Esophagus squamous epithelium (tissue), 5 donors: ENCODE measurements around the gene HSFX4. TPM values are rescaled to one million over a fixed set of nuclear protein-coding genes. Genes with fewer than 3 reads are reported as not detected.

ENCODE experiments used
- DNase-seq: peaks from one replicate; lab custom pipeline; 2025; lab: John Stamatoyannopoulos, UW
- H3K27ac ChIP-seq, 4 donors: fragments of 200-600 bp; sonication (generic); one replicate each; pipeline ENCODE4 v1.5.1; 2016 to 2019; ENCODE audit warnings: mild to moderate bottlenecking in 1 of 4
- H3K27me3 ChIP-seq, 4 donors: fragments of 200-600 bp; sonication (generic); 1 replicate in 3 of 4; 2 replicates in 1 of 4; pipeline versions ENCODE4 v1.5.1 to v1.6.0; 2017 to 2021; ENCODE audit warnings: antibody characterized with exemption in 1 of 4
- H3K36me3 ChIP-seq, 3 donors: fragments of 200-600 bp; sonication (generic); one replicate each; pipeline ENCODE4 v1.5.1; 2016 to 2019
- H3K4me1 ChIP-seq, 3 donors: fragments of 200-600 bp; sonication (generic); one replicate each; pipeline ENCODE4 v1.5.1; 2017 to 2019
- H3K4me3 ChIP-seq, 4 donors: fragments of 200-600 bp; sonication (generic); 1 replicate in 3 of 4; 2 replicates in 1 of 4; pipeline ENCODE4 v1.5.1; 2016 to 2019; ENCODE audit warnings: mild to moderate bottlenecking in 2 of 4, moderate library complexity in 1 of 4
- H3K9me3 ChIP-seq, 3 donors: fragments of 200-600 bp; sonication (generic); one replicate each; pipeline ENCODE4 v1.5.1; 2016 to 2019
- CTCF ChIP-seq, 6 experiments: fragments of 450-650 bp in 4 of 6; fragments of 200-600 bp in 2 of 6; sonication (generic) in 2 of 6; IDR thresholded peaks; one replicate each; pipeline ENCODE4 v1.5.1; 2016 to 2019; ENCODE audit warnings: antibody characterized with exemption in 6 of 6, mild to moderate bottlenecking in 4 of 6, moderate library complexity in 4 of 6
- POLR2A ChIP-seq, 4 donors: fragments of 450-650 bp; IDR thresholded peaks; one replicate each; pipeline ENCODE4 v1.6.1; 2017; ENCODE audit warnings: antibody characterized with exemption in 4 of 4, mild to moderate bottlenecking in 4 of 4, moderate library complexity in 3 of 4
- WGBS, 2 donors: methylation state at CpG; one replicate each; pipeline ENCODE4 v1.1.5; 2018; 5-methylcytosine and 5-hydroxymethylcytosine counted together
- intact Hi-C: fragments of 100-400 bp; cut with DNase I; formaldehyde crosslinking; loops from one replicate; pipeline ENCODE4 v1.15.0; 2022
- total RNA-seq, 4 donors: library from RNA; depleted of rRNA; stranded (reverse); fragments of >200 nt; gene quantifications; one replicate each; pipeline ENCODE4 v1.1.0, GENCODE V29; 2016
- donor health status: DM: yes; HTN: yes; CAD: no.

The HSFX4 gene
- total RNA-seq, 4 donors from 2014 or later, result not detected

DNA sequence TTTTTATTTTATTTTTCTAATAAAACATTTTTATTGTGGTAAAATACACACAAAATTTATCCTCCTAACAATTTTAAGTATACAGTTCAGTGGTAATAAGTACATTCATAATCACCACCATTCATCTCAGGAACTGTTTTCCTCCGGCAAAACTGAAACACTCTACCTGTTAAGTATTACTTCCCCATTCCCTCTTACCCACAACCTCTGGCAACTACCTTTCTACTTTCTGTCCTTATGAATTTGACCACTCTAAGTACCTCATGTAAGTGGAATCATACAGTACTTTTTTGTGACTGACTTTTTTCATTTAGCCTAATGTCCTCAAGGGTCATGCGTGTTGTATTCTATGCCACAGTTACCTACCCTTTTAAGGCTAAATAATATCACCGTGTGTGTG, 21.1 kb upstream of the HSFX4 start:
- TF ChIP-seq POLR2A (IDR thresholded peaks at IDR 0.05), result no peak
- TF ChIP-seq CTCF (IDR thresholded peaks at IDR 0.05), result no peak
- no peak overlapping the region for H3K4me3 ChIP-seq
- H3K4me1 ChIP-seq, result no peaks in the 10 kb centered on the region
- no peaks in the 10 kb centered on the region for H3K9me3 ChIP-seq
- no peak overlapping the region for H3K27ac ChIP-seq
- 86 to 90% methylated on average over 3 of the region's 3 CpGs for WGBS, 2 donors
- no peaks in the 10 kb centered on the region for H3K36me3 ChIP-seq
- no peaks in the 10 kb centered on the region for H3K27me3 ChIP-seq
- DNase-seq, result no peak
- intact Hi-C loops, result no loop called here

- intact Hi-C loops, result no loop called here
Observed at GRCh38 chrX:149908727-149909126, 20.6 kb upstream of the HSFX4 start.

DNA sequence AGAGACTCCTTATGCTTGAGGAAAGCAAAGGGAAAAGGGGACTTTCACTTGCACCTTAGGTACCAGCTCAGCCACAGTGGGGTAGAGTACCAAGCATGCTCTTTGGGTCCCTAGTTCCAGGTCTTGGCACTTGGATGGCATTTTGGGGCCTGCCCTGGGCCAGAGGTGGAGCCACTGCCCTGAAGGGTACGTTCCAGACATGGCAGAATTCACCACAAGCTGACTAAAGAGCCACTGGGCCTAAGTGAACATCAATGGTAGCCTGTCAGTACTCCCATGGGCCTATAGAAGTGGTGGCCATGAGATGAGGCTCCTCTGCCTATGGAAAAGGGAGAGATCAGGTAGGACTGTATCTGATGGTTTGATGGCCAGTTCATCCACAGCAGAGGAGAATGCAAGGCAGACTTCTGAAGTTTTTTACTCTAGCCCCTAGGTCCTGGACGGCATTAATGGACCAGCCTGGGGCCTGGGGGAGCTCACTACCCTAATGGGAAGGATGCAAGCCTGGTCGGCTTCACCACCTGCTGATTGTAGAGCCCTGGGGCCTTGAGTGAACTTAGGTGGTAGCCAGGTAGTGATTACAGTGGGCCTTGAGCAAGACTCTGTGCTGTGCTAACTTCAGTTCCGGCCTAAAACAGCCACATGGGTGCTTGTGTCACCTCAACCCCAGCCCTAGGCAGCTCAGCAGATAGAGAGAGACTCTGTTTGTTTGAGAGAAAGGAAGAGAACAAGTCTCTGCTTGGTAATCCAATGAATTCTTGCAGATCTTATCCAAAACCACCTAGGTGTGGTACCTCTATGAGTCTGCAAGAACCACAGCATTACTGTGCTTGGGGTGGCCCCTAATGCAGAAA, 19.8 kb upstream of the HSFX4 start:
- no peaks in the 10 kb centered on the region for H3K27me3 ChIP-seq
- DNase-seq, result no peak

More at GRCh38 chrX:149908727-149909126, 20.6 kb upstream of the HSFX4 start:
- Histone ChIP-seq H3K4me3 (no peak overlapping the region), H3K4me1 (no peaks in the 10 kb centered on the region), H3K27me3 (no peaks in the 10 kb centered on the region), H3K36me3 (no peaks in the 10 kb centered on the region), H3K27ac (no peak overlapping the region), H3K9me3 (no peaks in the 10 kb centered on the region)
- no peak for DNase-seq
- TF ChIP-seq POLR2A (IDR thresholded peaks at IDR 0.05) (no peak), CTCF (IDR thresholded peaks at IDR 0.05) (no peak)

GRCh38 chrX:149910178-149910695, 19.1 kb upstream of the HSFX4 start:
- no peak for DNase-seq
- 80 to 96% methylated on average over 9 of the region's 9 CpGs for WGBS, 2 donors

More for the DNA sequence above, 19.8 kb upstream of the HSFX4 start:
- Histone ChIP-seq H3K9me3 (no peaks in the 10 kb centered on the region), H3K4me1 (no peaks in the 10 kb centered on the region), H3K27ac (no peak overlapping the region), H3K36me3 (no peaks in the 10 kb centered on the region), H3K4me3 (no peak overlapping the region)
- intact Hi-C loops, result no loop called here
- 67 to 75% methylated on average over 1 to 2 of the region's 4 CpGs for WGBS, 2 donors
- TF ChIP-seq POLR2A (IDR thresholded peaks at IDR 0.05) (no peak), CTCF (IDR thresholded peaks at IDR 0.05) (no peak)

More at GRCh38 chrX:149910178-149910695, 19.1 kb upstream of the HSFX4 start:
- H3K4me3 ChIP-seq, result no peak overlapping the region
- no peaks in the 10 kb centered on the region for H3K36me3 ChIP-seq
- TF ChIP-seq POLR2A (IDR thresholded peaks at IDR 0.05) (no peak), CTCF (IDR thresholded peaks at IDR 0.05) (no peak)
- no peaks in the 10 kb centered on the region for H3K9me3 ChIP-seq
- intact Hi-C loops, result no loop called here
- no peak overlapping the region for H3K27ac ChIP-seq
- H3K4me1 ChIP-seq, result no peaks in the 10 kb centered on the region
- no peaks in the 10 kb centered on the region for H3K27me3 ChIP-seq
